MM.1S (cell line): ENCODE data around the gene RBMS3.

Experiments
- CTCF ChIP-seq: fragments of 300-600 bp; sonication (generic); IDR thresholded peaks from 2 replicates; pipeline ENCODE4 v1.5.1; 2016; ENCODE audit warnings: antibody characterized with exemption, low read length, mixed read lengths
- EZH2phosphoT487 ChIP-seq: fragments of 300-600 bp; sonication (generic); IDR thresholded peaks from 2 replicates; pipeline ENCODE4 v1.6.1; 2018; ENCODE audit warnings: antibody characterized with exemption, low read length

GRCh38 chr3:29255854-29256696 is 24.8 kb upstream of the RBMS3 start:
- TF ChIP-seq CTCF = no peak
- no peak for TF ChIP-seq EZH2phosphoT487
